A549 (cell line): ENCODE measurements around the gene RAP1GAP2.

Experiments
- CBX8 ChIP-seq: fragments of 200-600 bp; sonication (generic); IDR thresholded peaks from 2 replicates; pipeline ENCODE4 v1.6.1; 2016
- CTCF ChIP-seq: fragments of >200 bp; sonication (Bioruptor Twin); formaldehyde crosslinking; IDR thresholded peaks from 3 replicates; pipeline ENCODE4 v1.5.1; 2016
- NR3C1 ChIP-seq: fragments of >200 bp; sonication (Bioruptor Twin); formaldehyde crosslinking; IDR thresholded peaks from 3 replicates; pipeline ENCODE4 v1.6.1; 2017
- PBX3 ChIP-seq: IDR thresholded peaks from 2 replicates; pipeline ENCODE4 v1.6.1; 2012
- POLR2A ChIP-seq: IDR thresholded peaks from 2 replicates; pipeline ENCODE4 v1.6.1; 2012; ENCODE audit warnings: mild to moderate bottlenecking, low read length
- RCOR1 ChIP-seq: fragments of 150-350 bp; IDR thresholded peaks from 2 replicates; pipeline ENCODE4 v1.6.1; 2014; ENCODE audit warnings: antibody characterized with exemption, low read length, low read depth
- REST ChIP-seq: fragments of 200-600 bp; sonication (generic); IDR thresholded peaks from 2 replicates; pipeline ENCODE4 v1.6.1; 2016; ENCODE audit warnings: antibody characterized with exemption, mild to moderate bottlenecking, moderate library complexity
- USF2 ChIP-seq: fragments of 450-650 bp; IDR thresholded peaks from 2 replicates; pipeline ENCODE4 v1.6.1; 2014; ENCODE audit warnings: antibody characterized with exemption

GRCh38 chr17:2794111-2794803, 2.0 kb upstream of the RAP1GAP2 start:
- TF ChIP-seq USF2, result no peak
- no peak for TF ChIP-seq CBX8
- no peak for TF ChIP-seq RCOR1
- TF ChIP-seq PBX3, result no peak
- TF ChIP-seq CTCF, result no peak
- TF ChIP-seq REST, result no peak
- no peak for TF ChIP-seq POLR2A
- no peak for TF ChIP-seq NR3C1
